Ishikawa (cell line): ENCODE data around the gene SNAI3.

ENCODE experiments used
- CREB1 ChIP-seq: IDR thresholded peaks from 2 replicates; pipeline ENCODE4 v1.6.1; 2012; ENCODE audit warnings: low read depth
- EP300 ChIP-seq: IDR thresholded peaks from 2 replicates; pipeline ENCODE4 v1.6.1; 2012; ENCODE audit warnings: borderline replicate concordance
- NFIC ChIP-seq: IDR thresholded peaks from 2 replicates; pipeline ENCODE4 v1.6.1; 2012
- RAD21 ChIP-seq: IDR thresholded peaks from 2 replicates; pipeline ENCODE4 v1.6.1; 2012; ENCODE audit warnings: low read depth
- TAF1 ChIP-seq: IDR thresholded peaks from 2 replicates; pipeline ENCODE4 v1.6.1; 2012; ENCODE audit warnings: low read depth, mild to moderate bottlenecking
- TCF12 ChIP-seq: IDR thresholded peaks from 2 replicates; pipeline ENCODE4 v1.6.1; 2012; ENCODE audit warnings: low read depth
- YY1 ChIP-seq: IDR thresholded peaks from 2 replicates; pipeline ENCODE4 v1.6.1; 2012; ENCODE audit warnings: low read depth
- ZBTB7A ChIP-seq: IDR thresholded peaks from 2 replicates; pipeline ENCODE4 v1.6.1; 2012; ENCODE audit warnings: low read depth
- TF ChIP-seq, protein P1 (sequence below): IDR thresholded peaks from 2 replicates; pipeline ENCODE4 v1.6.1; 2012
- TF ChIP-seq, protein P2 (sequence below): IDR thresholded peaks from 2 replicates; pipeline ENCODE4 v1.6.1; 2012; ENCODE audit warnings: low read depth, mild to moderate bottlenecking

DNA sequence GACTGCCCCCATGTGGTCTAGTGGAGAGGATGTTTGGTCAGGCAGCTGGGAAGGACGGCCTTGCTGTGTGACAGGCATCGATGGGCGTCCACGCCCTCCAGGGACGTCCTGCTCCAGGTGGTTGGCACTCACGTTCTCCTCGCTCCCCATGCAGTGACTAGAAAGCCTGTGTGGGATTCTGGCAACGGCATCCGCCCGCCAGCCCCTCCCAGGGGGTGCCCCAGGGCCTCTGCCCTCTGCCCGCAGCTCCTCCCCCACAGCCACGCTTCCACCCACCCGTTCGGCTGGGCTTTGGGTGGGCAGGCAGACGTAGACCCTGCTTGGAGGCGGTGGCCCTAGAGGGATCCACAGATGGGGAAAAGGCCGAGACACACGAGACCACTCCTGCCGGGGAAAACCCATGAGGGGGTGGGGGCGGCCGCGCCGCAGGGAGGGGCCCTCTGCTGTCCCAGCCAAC, 52.6 kb downstream of the SNAI3 start:
- TF ChIP-seq YY1 (no peak), ZBTB7A (no peak), NFIC (no peak), RAD21 (0 out of 2 replicates have a peak, but pooled peaks have one; percentile 21), EP300 (no peak), TAF1 (no peak), TCF12 (no peak), CREB1 (no peak)
- TF ChIP-seq, protein P1, sequence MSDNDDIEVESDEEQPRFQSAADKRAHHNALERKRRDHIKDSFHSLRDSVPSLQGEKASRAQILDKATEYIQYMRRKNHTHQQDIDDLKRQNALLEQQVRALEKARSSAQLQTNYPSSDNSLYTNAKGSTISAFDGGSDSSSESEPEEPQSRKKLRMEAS: no peak
- TF ChIP-seq, protein P2, sequence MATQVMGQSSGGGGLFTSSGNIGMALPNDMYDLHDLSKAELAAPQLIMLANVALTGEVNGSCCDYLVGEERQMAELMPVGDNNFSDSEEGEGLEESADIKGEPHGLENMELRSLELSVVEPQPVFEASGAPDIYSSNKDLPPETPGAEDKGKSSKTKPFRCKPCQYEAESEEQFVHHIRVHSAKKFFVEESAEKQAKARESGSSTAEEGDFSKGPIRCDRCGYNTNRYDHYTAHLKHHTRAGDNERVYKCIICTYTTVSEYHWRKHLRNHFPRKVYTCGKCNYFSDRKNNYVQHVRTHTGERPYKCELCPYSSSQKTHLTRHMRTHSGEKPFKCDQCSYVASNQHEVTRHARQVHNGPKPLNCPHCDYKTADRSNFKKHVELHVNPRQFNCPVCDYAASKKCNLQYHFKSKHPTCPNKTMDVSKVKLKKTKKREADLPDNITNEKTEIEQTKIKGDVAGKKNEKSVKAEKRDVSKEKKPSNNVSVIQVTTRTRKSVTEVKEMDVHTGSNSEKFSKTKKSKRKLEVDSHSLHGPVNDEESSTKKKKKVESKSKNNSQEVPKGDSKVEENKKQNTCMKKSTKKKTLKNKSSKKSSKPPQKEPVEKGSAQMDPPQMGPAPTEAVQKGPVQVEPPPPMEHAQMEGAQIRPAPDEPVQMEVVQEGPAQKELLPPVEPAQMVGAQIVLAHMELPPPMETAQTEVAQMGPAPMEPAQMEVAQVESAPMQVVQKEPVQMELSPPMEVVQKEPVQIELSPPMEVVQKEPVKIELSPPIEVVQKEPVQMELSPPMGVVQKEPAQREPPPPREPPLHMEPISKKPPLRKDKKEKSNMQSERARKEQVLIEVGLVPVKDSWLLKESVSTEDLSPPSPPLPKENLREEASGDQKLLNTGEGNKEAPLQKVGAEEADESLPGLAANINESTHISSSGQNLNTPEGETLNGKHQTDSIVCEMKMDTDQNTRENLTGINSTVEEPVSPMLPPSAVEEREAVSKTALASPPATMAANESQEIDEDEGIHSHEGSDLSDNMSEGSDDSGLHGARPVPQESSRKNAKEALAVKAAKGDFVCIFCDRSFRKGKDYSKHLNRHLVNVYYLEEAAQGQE: no peak
